ENCODE results near the gene CD28. TPM values are rescaled to one million over a fixed set of nuclear protein-coding genes. Genes with fewer than 3 reads are reported as not detected.
A peak's percentile ranks its signal among the peaks of the same experiment; 100 is the strongest.

Gene CD28
- 100 to 1,000 TPM; 112 to 154 (median 151) TPM for total RNA-seq
- total RNA-seq (2013) = 121 TPM
- total RNA-seq = 102 to 474 (median 317) reads per million in 29 experiments

DNA sequence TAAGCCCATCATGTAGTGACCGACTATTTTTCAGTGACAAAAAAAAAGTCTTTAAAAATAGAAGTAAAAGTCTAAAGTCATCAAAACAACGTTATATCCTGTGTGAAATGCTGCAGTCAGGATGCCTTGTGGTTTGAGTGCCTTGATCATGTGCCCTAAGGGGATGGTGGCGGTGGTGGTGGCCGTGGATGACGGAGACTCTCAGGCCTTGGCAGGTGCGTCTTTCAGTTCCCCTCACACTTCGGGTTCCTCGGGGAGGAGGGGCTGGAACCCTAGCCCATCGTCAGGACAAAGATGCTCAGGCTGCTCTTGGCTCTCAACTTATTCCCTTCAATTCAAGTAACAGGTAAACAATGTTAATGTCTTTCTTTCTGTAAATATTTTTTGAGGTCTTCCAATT is at the start of gene CD28:
TSS of gene CD28 (plus strand) at position 237 of the 400 bp plus-strand sequence. CDS start at position 295, 58 bp downstream.
- Mint-ChIP-seq H3K27ac (peak within 1 kb of the TSS; percentile 96 to 100), H3K4me3 (peak within 1 kb of the TSS; percentile 83 to 98 (median 95)), H3K36me3 (peaks cover 38% of the 10 kb centered on the region), H3K27me3 (no peaks in the 10 kb centered on the region), H3K4me1 (peaks cover 51 to 59% (median 55%) of the 10 kb centered on the region in 3 donors), H3K9me3 (peaks cover 0 to 13% (median 0%) of the 10 kb centered on the region in 3 donors)
- CTCF ChIA-PET = interaction anchor here (1.3 to 4.1 kb wide), 6 partner anchors 13 to 109 kb away, joined by 4 to 53 read pairs (median 9); no protein-coding TSS in a partner anchor
- Histone ChIP-seq H3K27ac (ENCODE audit: low read length) (peak within 1 kb of the TSS; percentile 95), H3K4me1 (ENCODE audit: control insufficient read depth in 1 of 2, extremely low read depth in 1 of 2, insufficient read depth in 2 of 2, low read length in 2 of 2) (peaks cover 22 to 31% of the 10 kb centered on the region in 2 experiments), H3K36me3 (ENCODE audit: control insufficient read depth in 2 of 2, extremely low read depth in 1 of 2, insufficient read depth in 1 of 2, low read length in 1 of 2) (peaks cover 0 to 3% of the 10 kb centered on the region in 2 donors), H3K9me3 (no peaks in the 10 kb centered on the region), H3K4me3 (ENCODE audit: control insufficient read depth in 1 of 2, extremely low read depth in 1 of 2, low read length in 1 of 2) (peak within 1 kb of the TSS; percentile 75 to 88), H3K27me3 (replicated peaks in 1 of 2; ENCODE audit: control insufficient read depth in 2 of 2, extremely low read depth in 1 of 2, insufficient read depth in 2 of 2, low read length in 1 of 2) (no peaks in the 10 kb centered on the region)
- 0% methylated on average over 3 of the region's 9 CpGs for WGBS (ENCODE audit: insufficient coverage)
- POLR2A ChIA-PET = interaction anchor here (0.6 to 5.7 kb wide), 17 partner anchors 10 to 467 kb away, joined by 3 to 134 read pairs (median 4); partner anchors contain the start of gene CYP20A1 (in 1 of the 2)
- peak; percentile 68 to 97 (median 93) for DNase-seq
- ATAC-seq (replicated peaks in 1 of 4) = peak; percentile 84 to 93 (median 88)

DNA sequence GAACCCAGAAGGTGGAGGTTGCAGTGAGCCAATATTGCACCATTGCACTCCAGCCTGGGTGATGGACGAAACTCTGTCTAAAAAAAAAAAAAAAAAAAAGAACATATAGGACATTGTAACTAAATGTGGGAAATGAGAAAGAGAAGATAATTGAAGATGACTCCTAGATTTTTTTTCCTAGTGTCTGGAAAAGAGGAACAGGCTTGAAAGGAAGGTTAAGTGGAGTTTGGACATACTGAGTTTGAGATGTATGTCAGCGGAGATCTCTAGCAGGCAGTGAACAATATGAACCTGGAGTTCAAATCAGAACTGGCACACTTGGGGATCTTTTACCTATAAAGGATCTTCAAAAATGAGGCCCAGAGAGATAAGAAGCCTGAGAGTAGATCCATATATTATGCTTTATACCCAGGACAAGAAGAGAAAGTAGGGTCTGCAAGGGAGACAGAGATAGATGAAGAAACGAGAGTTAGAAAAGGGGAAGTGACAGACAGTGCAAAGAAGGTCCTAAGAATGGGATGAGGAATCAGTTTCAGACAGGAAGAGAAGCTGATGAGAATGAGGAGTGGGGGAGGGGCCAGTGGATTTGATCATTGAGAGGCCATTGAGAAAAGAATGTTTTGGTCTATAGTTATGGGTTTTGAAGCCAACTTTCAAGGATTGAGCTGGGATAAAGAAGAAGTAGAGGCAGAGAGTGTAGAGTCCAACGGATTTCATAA is 46.9 kb upstream of the CD28 start:
- H3K36me3 ChIP-seq (ENCODE audit: control insufficient read depth in 2 of 2, extremely low read depth in 1 of 2, insufficient read depth in 1 of 2, low read length in 1 of 2) = no peaks in the 10 kb centered on the region
- H3K4me1 Mint-ChIP-seq = peaks cover 19 to 50% (median 30%) of the 10 kb centered on the region in 3 donors
- no peaks in the 10 kb centered on the region for H3K9me3 Mint-ChIP-seq
- DNase-seq = no peak
- POLR2A ChIA-PET = interaction anchor here in 1 of 2 donors (0.5 kb wide), 1 partner anchor 74 kb away, joined by 3 read pairs; no protein-coding TSS in a partner anchor
- CTCF ChIA-PET = interaction anchor here in 1 of 2 donors (0.5 kb wide), 1 partner anchor 960 kb away, joined by 6 read pairs; no protein-coding TSS in a partner anchor
- 88% methylated on average over 3 of the region's 4 CpGs for WGBS (ENCODE audit: insufficient coverage)
- H3K36me3 Mint-ChIP-seq = no peaks in the 10 kb centered on the region
- H3K9me3 ChIP-seq = no peaks in the 10 kb centered on the region
- no peak overlapping the region for H3K27ac ChIP-seq (ENCODE audit: low read length)
- H3K27ac Mint-ChIP-seq = no peak overlapping the region
- H3K4me3 ChIP-seq (ENCODE audit: control insufficient read depth in 1 of 2, extremely low read depth in 1 of 2, low read length in 1 of 2) = no peak overlapping the region
- H3K27me3 ChIP-seq (replicated peaks in 1 of 2; ENCODE audit: control insufficient read depth in 2 of 2, extremely low read depth in 1 of 2, insufficient read depth in 2 of 2, low read length in 1 of 2) = no peaks in the 10 kb centered on the region
- H3K4me1 ChIP-seq (ENCODE audit: control insufficient read depth in 1 of 2, extremely low read depth in 1 of 2, insufficient read depth in 2 of 2, low read length in 2 of 2) = peaks cover 4 to 10% of the 10 kb centered on the region in 2 experiments
- H3K27me3 Mint-ChIP-seq = no peaks in the 10 kb centered on the region
- no peak overlapping the region for H3K4me3 Mint-ChIP-seq
- no peak for ATAC-seq (replicated peaks in 1 of 4)

DNA sequence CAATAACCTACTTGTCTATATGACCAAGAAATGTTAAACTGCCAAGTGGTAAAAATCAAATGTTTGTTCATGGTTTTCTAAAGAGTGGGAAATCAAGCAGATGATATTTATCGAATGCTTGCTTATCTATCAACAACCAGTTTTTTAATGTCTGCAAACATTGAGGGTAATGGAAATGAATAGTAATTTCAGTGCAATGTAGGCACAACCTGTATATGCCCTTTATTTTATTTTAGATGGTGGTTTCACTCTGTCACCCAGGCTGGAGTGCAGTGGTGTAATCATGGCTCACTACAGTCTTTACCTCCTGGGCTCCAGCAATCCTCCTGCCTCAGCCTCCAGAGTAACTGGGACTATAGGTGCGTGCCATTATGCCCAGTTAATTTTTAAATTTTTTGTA is 46.0 kb upstream of the CD28 start:
- Histone ChIP-seq H3K27ac (ENCODE audit: low read length) (no peak overlapping the region), H3K27me3 (replicated peaks in 1 of 2; ENCODE audit: control insufficient read depth in 2 of 2, extremely low read depth in 1 of 2, insufficient read depth in 2 of 2, low read length in 1 of 2) (no peaks in the 10 kb centered on the region), H3K9me3 (no peaks in the 10 kb centered on the region), H3K4me1 (ENCODE audit: control insufficient read depth in 1 of 2, extremely low read depth in 1 of 2, insufficient read depth in 2 of 2, low read length in 2 of 2) (peaks cover 4 to 10% of the 10 kb centered on the region in 2 experiments), H3K36me3 (ENCODE audit: control insufficient read depth in 2 of 2, extremely low read depth in 1 of 2, insufficient read depth in 1 of 2, low read length in 1 of 2) (no peaks in the 10 kb centered on the region), H3K4me3 (ENCODE audit: control insufficient read depth in 1 of 2, extremely low read depth in 1 of 2, low read length in 1 of 2) (no peak overlapping the region)
- Mint-ChIP-seq H3K27me3 (no peaks in the 10 kb centered on the region), H3K4me3 (no peak overlapping the region), H3K9me3 (no peaks in the 10 kb centered on the region), H3K27ac (no peak overlapping the region), H3K4me1 (peaks cover 19 to 43% (median 27%) of the 10 kb centered on the region in 3 donors), H3K36me3 (no peaks in the 10 kb centered on the region)
- POLR2A ChIA-PET = no interaction called here
- DNase-seq (no peak), ATAC-seq (replicated peaks in 1 of 4) (no peak)
- WGBS (ENCODE audit: insufficient coverage) = no CpG with 5 or more reads among the region's 2 CpGs
- CTCF ChIA-PET = no interaction called here

GRCh38 chr2:203661279-203661908 is 45.0 kb upstream of the CD28 start:
- Mint-ChIP-seq H3K36me3 (no peaks in the 10 kb centered on the region), H3K4me1 (peaks cover 14 to 35% (median 21%) of the 10 kb centered on the region in 3 donors), H3K4me3 (no peak overlapping the region), H3K27me3 (no peaks in the 10 kb centered on the region), H3K9me3 (no peaks in the 10 kb centered on the region), H3K27ac (peak overlapping the region in 1 of 2 donors; percentile 8)
- Histone ChIP-seq H3K4me1 (ENCODE audit: control insufficient read depth in 1 of 2, extremely low read depth in 1 of 2, insufficient read depth in 2 of 2, low read length in 2 of 2) (peaks cover 4 to 9% of the 10 kb centered on the region in 2 experiments), H3K36me3 (ENCODE audit: control insufficient read depth in 2 of 2, extremely low read depth in 1 of 2, insufficient read depth in 1 of 2, low read length in 1 of 2) (no peaks in the 10 kb centered on the region), H3K27me3 (replicated peaks in 1 of 2; ENCODE audit: control insufficient read depth in 2 of 2, extremely low read depth in 1 of 2, insufficient read depth in 2 of 2, low read length in 1 of 2) (no peaks in the 10 kb centered on the region), H3K9me3 (no peaks in the 10 kb centered on the region), H3K27ac (ENCODE audit: low read length) (no peak overlapping the region), H3K4me3 (ENCODE audit: control insufficient read depth in 1 of 2, extremely low read depth in 1 of 2, low read length in 1 of 2) (no peak overlapping the region)
- ChIA-PET POLR2A (no interaction called here), CTCF (no interaction called here)
- DNase-seq (no peak), ATAC-seq (replicated peaks in 1 of 4) (no peak)
- 71% methylated on average over 1 of the region's 3 CpGs for WGBS (ENCODE audit: insufficient coverage)

DNA sequence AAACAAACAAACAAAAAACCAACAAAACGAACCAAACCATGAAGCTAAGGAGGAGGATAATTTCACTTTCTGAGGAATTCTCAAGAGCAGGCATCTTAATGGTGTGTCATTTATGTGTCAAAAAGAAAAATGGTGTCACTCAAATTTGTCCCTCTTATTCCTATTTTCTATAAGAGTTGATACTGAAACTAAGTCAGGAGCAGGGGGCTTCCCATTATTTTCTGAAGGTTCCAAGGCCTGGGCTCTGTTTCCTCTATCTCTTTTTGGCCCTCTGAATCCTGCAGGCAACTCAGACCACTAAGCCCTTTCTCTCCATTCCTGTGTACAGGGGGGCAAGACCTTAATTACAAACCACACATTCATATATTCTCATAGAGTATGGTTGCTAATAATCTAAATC is 44.0 kb upstream of the CD28 start:
- H3K9me3 Mint-ChIP-seq = no peaks in the 10 kb centered on the region
- Histone ChIP-seq H3K36me3 (ENCODE audit: control insufficient read depth in 2 of 2, extremely low read depth in 1 of 2, insufficient read depth in 1 of 2, low read length in 1 of 2) (no peaks in the 10 kb centered on the region), H3K27me3 (replicated peaks in 1 of 2; ENCODE audit: control insufficient read depth in 2 of 2, extremely low read depth in 1 of 2, insufficient read depth in 2 of 2, low read length in 1 of 2) (no peaks in the 10 kb centered on the region), H3K4me3 (ENCODE audit: control insufficient read depth in 1 of 2, extremely low read depth in 1 of 2, low read length in 1 of 2) (no peak overlapping the region), H3K27ac (ENCODE audit: low read length) (no peak overlapping the region), H3K4me1 (ENCODE audit: control insufficient read depth in 1 of 2, extremely low read depth in 1 of 2, insufficient read depth in 2 of 2, low read length in 2 of 2) (peaks cover 4% of the 10 kb centered on the region in 2 experiments), H3K9me3 (no peaks in the 10 kb centered on the region)
- DNase-seq = no peak
- ChIA-PET POLR2A (no interaction called here), CTCF (no interaction called here)
- no peak for ATAC-seq (replicated peaks in 1 of 4)
- no CpG with 5 or more reads among the region's 1 CpG for WGBS (ENCODE audit: insufficient coverage)
- H3K36me3 Mint-ChIP-seq = no peaks in the 10 kb centered on the region
- H3K4me3 Mint-ChIP-seq = no peak overlapping the region
- H3K27me3 Mint-ChIP-seq = no peaks in the 10 kb centered on the region
- H3K27ac Mint-ChIP-seq = peak overlapping the region in 1 of 2 donors; percentile 12
- peaks cover 8 to 27% (median 15%) of the 10 kb centered on the region in 3 donors for H3K4me1 Mint-ChIP-seq

- Mint-ChIP-seq H3K36me3 (no peaks in the 10 kb centered on the region), H3K9me3 (no peaks in the 10 kb centered on the region), H3K27me3 (no peaks in the 10 kb centered on the region), H3K27ac (peak overlapping the region in 1 of 2 donors; percentile 12), H3K4me3 (no peak overlapping the region), H3K4me1 (peaks cover 8 to 29% (median 15%) of the 10 kb centered on the region in 3 donors)
- H3K4me3 ChIP-seq (ENCODE audit: control insufficient read depth in 1 of 2, extremely low read depth in 1 of 2, low read length in 1 of 2) = no peak overlapping the region
- peaks cover 4% of the 10 kb centered on the region in 2 experiments for H3K4me1 ChIP-seq (ENCODE audit: control insufficient read depth in 1 of 2, extremely low read depth in 1 of 2, insufficient read depth in 2 of 2, low read length in 2 of 2)
- no peak for DNase-seq
- no peak for ATAC-seq (replicated peaks in 1 of 4)
- CTCF ChIA-PET = no interaction called here
- H3K27ac ChIP-seq (ENCODE audit: low read length) = no peak overlapping the region
- no peaks in the 10 kb centered on the region for H3K9me3 ChIP-seq
- POLR2A ChIA-PET = no interaction called here
- H3K36me3 ChIP-seq (ENCODE audit: control insufficient read depth in 2 of 2, extremely low read depth in 1 of 2, insufficient read depth in 1 of 2, low read length in 1 of 2) = no peaks in the 10 kb centered on the region
- no peaks in the 10 kb centered on the region for H3K27me3 ChIP-seq (replicated peaks in 1 of 2; ENCODE audit: control insufficient read depth in 2 of 2, extremely low read depth in 1 of 2, insufficient read depth in 2 of 2, low read length in 1 of 2)
Observed at GRCh38 chr2:203662951-203663350, 43.5 kb upstream of the CD28 start.

Measured in T-cell (primary cell).